ENCODE data around the gene OTOA. TPM values are rescaled to one million over a fixed set of nuclear protein-coding genes. Genes with fewer than 3 reads are reported as not detected.

Gene OTOA
- polyA plus RNA-seq (2012; ENCODE audit: insufficient read length, low read depth): not detected

- TF ChIP-seq, protein P1, sequence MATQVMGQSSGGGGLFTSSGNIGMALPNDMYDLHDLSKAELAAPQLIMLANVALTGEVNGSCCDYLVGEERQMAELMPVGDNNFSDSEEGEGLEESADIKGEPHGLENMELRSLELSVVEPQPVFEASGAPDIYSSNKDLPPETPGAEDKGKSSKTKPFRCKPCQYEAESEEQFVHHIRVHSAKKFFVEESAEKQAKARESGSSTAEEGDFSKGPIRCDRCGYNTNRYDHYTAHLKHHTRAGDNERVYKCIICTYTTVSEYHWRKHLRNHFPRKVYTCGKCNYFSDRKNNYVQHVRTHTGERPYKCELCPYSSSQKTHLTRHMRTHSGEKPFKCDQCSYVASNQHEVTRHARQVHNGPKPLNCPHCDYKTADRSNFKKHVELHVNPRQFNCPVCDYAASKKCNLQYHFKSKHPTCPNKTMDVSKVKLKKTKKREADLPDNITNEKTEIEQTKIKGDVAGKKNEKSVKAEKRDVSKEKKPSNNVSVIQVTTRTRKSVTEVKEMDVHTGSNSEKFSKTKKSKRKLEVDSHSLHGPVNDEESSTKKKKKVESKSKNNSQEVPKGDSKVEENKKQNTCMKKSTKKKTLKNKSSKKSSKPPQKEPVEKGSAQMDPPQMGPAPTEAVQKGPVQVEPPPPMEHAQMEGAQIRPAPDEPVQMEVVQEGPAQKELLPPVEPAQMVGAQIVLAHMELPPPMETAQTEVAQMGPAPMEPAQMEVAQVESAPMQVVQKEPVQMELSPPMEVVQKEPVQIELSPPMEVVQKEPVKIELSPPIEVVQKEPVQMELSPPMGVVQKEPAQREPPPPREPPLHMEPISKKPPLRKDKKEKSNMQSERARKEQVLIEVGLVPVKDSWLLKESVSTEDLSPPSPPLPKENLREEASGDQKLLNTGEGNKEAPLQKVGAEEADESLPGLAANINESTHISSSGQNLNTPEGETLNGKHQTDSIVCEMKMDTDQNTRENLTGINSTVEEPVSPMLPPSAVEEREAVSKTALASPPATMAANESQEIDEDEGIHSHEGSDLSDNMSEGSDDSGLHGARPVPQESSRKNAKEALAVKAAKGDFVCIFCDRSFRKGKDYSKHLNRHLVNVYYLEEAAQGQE (IDR thresholded peaks at IDR 0.05; ENCODE audit: insufficient read depth in 1 of 2, low read depth in 2 of 2, low read length in 2 of 2): no peak
- TF ChIP-seq TAF1 (IDR thresholded peaks at IDR 0.05; ENCODE audit: borderline replicate concordance, insufficient read depth, low read length): no peak
- no peak for TF ChIP-seq FOXP2 (optimal IDR thresholded peaks at IDR 0.05; ENCODE audit: borderline replicate concordance, extremely low read depth, extremely low read length, insufficient read depth)
- no peak for TF ChIP-seq POLR2AphosphoS5 (IDR thresholded peaks at IDR 0.05; ENCODE audit: low read depth, low read length)
- no peak for TF ChIP-seq SIN3A (IDR thresholded peaks at IDR 0.05; ENCODE audit: borderline replicate concordance, insufficient read depth, low read length)
Measured at GRCh38 chr16:21663889-21664647, at the start of gene OTOA. OTOA (plus strand) TSS chr16:21663968; CDS start chr16:21678515, 14,547 bp downstream.

GRCh38 chr16:21614896-21615295 is 48.9 kb upstream of the OTOA start:
- TF ChIP-seq TAF1 (IDR thresholded peaks at IDR 0.05; ENCODE audit: borderline replicate concordance, insufficient read depth, low read length): no peak
- no peak for TF ChIP-seq POLR2AphosphoS5 (IDR thresholded peaks at IDR 0.05; ENCODE audit: low read depth, low read length)
- no peak for TF ChIP-seq FOXP2 (optimal IDR thresholded peaks at IDR 0.05; ENCODE audit: borderline replicate concordance, extremely low read depth, extremely low read length, insufficient read depth)
- TF ChIP-seq, protein P1 (IDR thresholded peaks at IDR 0.05; ENCODE audit: insufficient read depth in 1 of 2, low read depth in 2 of 2, low read length in 2 of 2): no peak
- TF ChIP-seq SIN3A (IDR thresholded peaks at IDR 0.05; ENCODE audit: borderline replicate concordance, insufficient read depth, low read length): no peak

DNA sequence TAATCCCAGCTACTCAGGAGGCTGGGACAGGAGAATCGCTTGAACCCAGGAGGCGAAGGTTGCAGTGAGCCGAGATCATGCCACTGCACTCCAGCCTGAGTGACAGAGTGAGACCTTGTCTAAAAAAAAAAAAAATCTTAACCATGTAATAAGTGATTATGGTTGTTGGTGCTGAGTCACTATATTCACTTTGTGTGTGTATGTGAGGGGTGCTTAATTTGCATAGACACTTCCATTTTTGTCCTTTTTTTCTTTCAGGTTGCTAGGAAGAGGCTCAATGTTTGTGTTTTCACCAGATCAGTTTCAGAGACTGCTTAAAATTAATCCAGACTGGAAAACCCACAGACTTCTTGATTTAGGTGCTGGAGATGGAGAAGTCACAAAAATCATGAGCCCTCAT is 46.2 kb upstream of the OTOA start:
- TF ChIP-seq, protein P1 (IDR thresholded peaks at IDR 0.05; ENCODE audit: insufficient read depth in 1 of 2, low read depth in 2 of 2, low read length in 2 of 2): no peak
- TF ChIP-seq SIN3A (IDR thresholded peaks at IDR 0.05; ENCODE audit: borderline replicate concordance, insufficient read depth, low read length) (no peak), TAF1 (IDR thresholded peaks at IDR 0.05; ENCODE audit: borderline replicate concordance, insufficient read depth, low read length) (no peak), POLR2AphosphoS5 (IDR thresholded peaks at IDR 0.05; ENCODE audit: low read depth, low read length) (no peak), FOXP2 (optimal IDR thresholded peaks at IDR 0.05; ENCODE audit: borderline replicate concordance, extremely low read depth, extremely low read length, insufficient read depth) (no peak)

DNA sequence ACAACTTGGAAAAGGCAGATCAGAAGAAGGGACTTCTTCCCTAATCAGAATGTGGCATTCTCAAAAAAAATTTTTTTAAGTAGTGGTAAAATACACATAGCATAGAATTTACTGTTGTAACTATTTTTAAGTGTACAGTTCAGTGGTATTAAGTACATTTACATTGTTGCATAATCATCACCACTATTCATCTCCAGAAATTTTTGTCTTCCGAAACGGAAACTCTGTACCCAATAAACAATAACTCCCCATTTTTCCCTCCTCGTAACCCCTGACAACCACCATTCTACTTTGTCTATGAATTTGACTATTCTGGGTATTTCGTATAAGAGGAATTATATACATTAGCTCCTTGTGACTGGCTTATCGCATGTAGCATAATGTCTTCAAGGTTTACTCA is 45.5 kb upstream of the OTOA start:
- TF ChIP-seq, protein P1 (IDR thresholded peaks at IDR 0.05; ENCODE audit: insufficient read depth in 1 of 2, low read depth in 2 of 2, low read length in 2 of 2): no peak
- TF ChIP-seq FOXP2 (optimal IDR thresholded peaks at IDR 0.05; ENCODE audit: borderline replicate concordance, extremely low read depth, extremely low read length, insufficient read depth) (no peak), SIN3A (IDR thresholded peaks at IDR 0.05; ENCODE audit: borderline replicate concordance, insufficient read depth, low read length) (no peak), TAF1 (IDR thresholded peaks at IDR 0.05; ENCODE audit: borderline replicate concordance, insufficient read depth, low read length) (no peak), POLR2AphosphoS5 (IDR thresholded peaks at IDR 0.05; ENCODE audit: low read depth, low read length) (no peak)

Data from PFSK-1 (cell line).